CD4-positive, alpha-beta T cell treated with Interleukin-6 at 100 ng/mL for 8 hours (primary cell): ENCODE data around the gene FGF11.
"Not testable (repeated sequence)": the region's sequence is repeated elsewhere in the genome, so short reads cannot be mapped to it uniquely, and the experiment has no call there.

Source experiments
- DNase-seq: peaks from one replicate; pipeline ENCODE4 v3.0.0-alpha.2; 2020; ENCODE audit warnings: mixed read lengths, low spot score

FGF11 gene

DNA sequence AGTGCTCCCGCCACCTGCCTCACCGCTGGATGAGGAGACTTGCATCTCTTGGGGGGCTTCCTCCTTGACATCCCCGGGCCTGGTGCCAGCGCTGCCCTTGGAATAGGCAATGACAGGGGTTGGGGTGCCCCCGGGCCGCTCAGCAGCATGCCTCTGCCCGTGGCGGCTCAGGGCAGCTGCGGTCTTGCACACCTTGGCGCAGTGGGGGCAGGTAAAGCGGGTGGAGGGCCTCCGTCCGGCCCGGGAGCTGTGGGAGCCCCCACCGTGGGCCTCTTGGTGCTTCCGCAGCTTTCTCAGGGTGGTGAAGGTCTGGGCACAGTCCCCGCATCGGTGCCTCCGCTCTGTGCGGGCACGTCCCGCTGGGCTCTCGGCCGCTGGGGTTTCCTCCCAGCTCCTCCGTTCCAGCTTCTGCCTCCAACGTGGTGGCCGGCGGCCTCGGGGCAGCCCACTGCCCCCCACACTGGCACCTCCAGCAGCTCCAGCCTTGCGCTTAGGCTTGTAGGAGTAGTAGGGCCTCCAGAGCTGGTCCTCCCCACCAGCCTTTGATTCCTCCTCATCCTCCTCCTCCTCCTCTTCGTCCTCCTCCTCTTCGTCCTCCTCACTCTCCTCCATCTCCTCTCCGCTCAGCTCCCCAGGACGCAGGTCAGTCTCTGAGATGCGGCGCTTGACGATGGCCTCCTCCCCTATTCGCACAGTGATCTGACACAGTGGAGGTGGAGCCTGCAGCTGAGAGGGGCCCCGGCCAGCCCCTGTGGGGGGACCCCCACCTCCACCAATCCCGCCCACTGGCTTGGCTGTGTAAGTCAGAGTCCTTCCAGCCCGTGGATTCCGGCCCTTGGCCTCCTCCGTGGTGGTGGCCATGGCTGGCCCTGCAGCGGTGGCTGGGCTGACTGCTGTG lies 23.4 kb downstream of the FGF11 start:
- no peak for DNase-seq

DNA sequence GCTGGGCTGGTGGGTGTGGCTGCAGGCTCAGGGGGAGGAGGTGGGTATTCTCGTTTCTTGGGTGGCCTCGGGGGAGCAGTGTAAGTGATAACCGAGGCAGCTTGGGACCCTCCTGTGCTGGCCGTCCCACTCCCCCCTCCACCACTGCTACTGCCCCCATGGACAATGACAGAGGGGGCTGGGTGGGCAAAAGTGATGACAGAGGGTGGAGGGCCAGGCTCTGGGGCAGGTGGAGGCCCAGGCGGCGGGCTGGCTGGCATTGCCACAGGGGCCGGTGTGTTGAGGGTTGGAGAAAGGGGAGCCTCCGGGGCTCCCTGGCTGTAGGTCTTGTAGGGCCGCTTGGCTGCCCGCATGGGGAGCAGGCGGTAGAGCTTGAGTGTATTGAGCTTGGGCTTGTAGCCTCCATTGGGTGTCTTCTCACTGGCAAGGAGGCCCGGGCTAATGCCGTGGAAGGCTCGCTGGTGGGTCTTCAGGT lies 24.1 kb downstream of the FGF11 start:
- no peak for DNase-seq

DNA sequence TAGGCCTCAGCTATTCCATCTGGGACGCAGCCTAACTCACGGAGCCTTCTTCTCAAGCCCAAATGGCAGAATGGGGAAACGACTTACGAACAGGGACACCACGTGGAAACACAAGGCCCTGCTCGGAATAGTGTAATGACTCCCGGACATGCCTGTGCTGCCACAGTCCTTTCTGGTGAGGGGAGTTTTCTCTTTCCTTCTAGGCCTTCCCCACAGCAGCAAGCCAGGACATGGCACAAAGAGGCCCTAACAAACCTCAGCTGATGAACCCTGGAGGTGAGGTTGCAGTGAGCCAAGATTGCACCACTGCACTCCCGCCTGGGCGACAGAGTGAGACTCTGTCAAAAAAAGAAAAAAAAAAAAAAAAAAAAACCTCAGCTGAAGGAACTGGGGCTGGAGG lies 24.8 kb downstream of the FGF11 start:
- no peak for DNase-seq

DNA sequence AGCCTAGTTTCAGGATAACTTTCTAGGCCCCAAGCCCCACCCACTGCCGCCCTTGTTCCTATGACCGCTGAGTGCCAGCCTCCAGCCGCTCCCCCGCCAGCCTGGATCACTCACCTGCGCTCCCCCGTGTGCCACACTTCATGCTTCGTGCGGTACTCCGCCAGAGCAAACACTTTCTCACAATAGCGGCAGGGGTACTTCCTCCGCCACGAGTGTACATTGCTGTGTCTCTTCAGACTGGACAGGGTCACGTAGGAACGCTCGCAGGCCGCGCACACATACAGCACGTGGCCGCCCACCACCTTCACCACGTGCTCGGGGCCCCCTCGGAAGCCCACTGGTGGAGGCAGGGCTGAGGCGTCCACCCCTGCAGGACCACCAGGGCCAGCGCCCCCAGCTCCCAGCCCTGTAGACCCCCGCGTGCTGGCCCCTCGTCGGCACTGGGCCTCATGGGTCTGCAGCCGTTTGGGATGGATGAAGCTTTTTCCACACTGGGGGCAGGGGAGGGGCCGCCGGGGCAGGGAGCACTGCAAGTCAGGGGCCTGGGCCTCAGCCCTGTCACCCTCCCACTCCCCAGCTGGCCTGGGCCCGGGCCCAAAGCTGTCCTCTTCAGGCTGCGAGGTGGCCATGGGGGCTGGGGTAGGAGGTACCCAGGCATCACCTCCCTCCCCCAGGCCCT lies 26.4 kb downstream of the FGF11 start:
- DNase-seq = no peak

DNA sequence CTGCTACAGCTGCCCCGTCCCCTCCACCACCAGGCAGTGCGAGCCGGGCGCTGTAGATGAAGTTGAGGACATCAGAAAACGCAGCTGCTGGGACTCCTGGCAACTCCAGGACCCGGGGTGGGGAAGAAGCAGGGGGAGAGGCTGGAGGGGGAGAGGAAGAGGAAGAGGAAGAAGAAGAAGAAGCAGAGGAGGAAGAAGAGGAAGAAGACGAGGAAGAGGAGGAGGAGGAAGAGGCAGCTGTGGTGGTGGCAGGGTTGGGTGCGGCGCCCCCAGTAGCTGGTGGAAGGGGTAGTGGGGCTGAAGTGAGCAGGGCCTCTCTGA lies 27.0 kb downstream of the FGF11 start:
- DNase-seq = no peak

DNA sequence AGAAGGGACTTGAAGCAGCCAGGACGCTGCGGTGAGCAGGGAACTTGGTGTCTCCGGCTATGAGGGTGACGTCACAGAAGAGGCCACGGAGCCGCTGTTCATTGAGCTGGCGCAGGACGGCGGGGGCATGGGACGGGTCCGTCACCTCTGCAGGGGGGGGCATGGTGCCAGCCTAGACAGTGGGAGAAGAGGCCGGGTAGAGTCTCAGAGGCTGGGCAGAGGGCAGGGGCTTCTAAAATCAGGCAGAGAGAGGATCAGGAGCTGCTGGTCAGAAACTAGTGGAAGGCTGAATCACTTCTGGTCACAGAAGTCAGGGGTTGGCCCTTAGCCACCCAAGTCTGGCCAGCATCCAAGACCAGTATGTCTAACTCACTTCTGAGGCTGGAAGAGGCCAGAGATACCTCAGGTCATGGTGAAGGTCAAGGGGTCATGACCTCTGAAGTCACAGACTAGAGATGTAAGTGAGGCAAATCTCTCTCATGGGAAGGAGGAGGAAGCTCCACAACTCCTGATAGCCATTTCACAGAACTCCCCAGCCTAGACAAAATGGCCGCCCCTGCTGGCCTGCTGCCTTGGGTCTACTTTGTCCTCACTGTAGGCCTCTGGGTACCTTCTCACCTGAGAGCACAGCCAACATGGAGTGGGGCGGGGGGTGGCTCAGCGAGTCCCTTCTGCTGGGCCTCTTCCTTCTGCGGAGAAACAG lies 27.5 kb downstream of the FGF11 start:
- DNase-seq = no peak

DNA sequence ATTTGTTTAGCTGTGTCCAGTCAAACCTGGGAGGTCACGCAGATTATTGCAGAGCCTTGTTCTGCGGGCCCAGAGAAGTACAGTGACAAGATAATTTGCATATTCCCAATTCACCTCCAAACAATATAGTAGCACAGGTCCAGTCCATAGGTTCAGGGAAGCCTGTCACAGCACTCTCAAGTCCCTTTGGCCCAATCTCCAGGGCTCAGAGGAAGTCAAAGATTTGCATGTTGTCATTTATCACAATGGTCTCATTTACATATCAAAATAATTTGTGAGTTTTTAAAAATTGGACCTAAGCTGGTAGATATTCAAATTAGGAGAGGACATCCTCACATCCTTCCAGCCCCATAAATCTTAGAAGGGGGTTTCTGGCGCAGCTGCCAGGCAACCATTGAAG lies 28.2 kb downstream of the FGF11 start:
- DNase-seq = no peak

DNA sequence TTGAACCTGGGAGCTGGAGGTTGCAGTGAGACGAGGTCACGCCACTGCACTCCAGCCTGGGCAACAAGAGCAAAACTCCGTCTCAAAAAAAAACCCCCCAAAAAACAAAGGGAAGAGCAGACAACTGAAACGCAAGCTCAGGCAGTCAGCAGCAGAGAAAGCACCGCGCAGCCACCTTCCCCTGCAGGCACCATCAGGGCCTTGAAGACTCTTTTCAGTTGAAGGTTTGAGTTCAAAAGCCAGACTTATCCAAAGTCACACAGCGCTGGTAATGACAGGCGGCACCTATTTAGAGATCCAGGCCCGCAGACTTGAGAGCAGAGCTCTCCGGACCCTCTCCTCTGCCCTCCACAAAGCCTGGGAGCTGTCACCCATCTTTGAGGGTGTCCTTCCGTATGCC lies 29.0 kb downstream of the FGF11 start:
- no peak for DNase-seq

DNA sequence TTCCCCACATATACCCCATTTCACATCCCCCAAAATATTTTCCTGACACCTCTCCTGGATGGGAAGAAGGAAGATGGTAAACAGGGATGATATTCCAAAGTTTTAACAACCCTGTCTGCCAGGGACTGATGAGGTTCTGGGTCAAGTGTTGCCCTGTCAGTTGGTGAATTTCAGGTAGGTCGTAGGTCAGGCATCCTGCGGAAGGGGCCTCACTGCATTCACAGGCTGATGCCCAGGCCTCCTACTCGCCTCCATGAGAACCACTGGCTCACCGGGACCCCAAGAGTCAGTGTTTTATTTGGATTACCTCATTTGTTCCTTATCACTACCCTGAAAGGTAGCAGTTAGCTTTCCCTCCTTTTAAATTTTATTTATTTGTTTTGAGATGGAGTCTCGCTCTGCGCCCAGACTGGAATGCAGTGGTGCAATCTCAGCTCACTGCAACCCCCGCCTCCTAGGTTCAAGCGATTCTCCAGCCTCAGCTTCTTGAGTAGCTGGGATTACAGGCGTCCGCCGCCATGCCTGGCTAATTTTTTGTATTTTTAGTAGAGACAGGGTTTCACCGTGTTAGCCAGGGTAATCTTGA lies 29.6 kb downstream of the FGF11 start:
- DNase-seq = no peak

DNA sequence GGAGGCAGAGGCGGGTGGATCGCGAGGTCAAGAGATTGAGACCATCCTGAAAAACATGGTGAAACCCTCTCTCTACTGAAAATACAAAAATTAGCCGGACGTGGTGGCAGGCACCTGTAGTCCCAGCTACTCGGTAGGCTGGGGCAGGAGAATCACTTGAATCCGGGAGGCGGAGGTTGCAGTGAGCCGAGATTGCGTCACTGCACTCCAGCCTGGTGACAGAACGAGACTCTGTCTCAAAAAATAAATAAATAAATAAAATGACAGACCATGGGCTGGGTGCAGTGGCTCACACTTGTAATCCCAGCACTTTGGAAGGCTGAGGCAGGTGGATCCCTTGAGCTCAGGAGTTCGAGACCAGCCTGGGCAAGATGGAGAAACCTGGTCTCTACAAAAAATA lies 30.5 kb downstream of the FGF11 start:
- not testable (repeated sequence) for DNase-seq

DNA sequence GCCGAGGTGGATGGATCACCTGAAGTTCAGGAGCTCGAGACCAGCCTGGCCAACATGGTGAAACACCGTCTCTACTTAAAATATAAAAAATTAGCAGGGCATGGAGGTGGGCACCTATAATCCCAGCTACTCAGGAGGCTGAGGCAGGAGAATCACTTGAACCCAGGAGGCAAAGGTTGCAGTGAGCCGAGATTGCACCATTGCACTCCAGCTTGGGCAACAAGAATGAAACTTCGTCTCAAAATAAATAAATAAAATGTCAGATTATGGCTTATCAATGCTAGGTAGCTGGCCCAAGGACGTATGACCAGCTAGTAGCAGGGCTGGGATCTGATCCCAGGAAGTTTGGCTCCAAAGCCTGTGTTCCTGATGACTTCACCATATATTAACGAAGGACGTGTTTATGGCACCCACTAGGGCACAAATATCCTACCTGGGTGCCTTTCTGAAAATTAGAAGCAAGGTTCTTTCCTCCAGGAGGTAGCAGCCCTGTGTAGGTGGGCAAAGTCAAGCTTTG lies 31.2 kb downstream of the FGF11 start:
- DNase-seq = not testable (repeated sequence)

DNA sequence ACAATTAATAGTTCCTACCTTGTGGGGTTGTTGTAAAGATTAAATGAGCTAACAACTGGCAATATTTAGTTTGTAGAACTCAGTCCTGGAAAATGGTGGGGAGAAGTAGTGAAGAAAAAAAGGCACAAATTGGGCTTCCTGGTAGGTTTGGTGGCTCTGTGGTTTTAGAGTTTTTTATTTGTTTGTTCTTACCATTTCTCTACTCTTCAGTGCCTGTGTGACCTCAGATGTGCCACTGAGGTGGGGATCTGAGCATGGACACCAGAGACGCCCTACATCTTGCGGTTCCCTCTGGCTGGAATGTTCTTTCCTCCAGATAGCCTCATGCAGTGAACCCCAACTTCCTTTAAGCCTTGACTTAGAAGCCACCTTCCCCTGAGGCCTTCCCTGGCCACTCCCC lies 32.4 kb downstream of the FGF11 start:
- DNase-seq = no peak

DNA sequence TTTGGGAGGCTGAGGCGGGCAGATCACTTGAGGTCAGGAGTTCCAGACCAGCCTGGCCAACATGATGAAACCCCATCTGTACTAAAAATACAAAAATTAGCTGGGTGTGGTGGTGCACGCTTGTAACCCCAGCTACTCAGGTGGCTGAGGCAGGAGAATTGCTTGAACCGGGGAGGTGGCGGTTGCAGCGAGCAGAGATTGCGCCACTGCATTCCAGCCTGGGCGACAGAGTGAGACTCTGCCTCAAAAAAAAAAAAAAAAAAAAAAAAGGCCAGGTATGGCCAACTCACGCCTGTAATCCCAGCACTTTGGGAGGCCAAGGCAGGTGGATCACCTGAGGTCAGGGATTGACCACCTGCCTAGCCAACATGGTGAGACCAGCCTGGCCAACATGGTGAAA lies 35.5 kb downstream of the FGF11 start:
- DNase-seq = not testable (repeated sequence)

DNA sequence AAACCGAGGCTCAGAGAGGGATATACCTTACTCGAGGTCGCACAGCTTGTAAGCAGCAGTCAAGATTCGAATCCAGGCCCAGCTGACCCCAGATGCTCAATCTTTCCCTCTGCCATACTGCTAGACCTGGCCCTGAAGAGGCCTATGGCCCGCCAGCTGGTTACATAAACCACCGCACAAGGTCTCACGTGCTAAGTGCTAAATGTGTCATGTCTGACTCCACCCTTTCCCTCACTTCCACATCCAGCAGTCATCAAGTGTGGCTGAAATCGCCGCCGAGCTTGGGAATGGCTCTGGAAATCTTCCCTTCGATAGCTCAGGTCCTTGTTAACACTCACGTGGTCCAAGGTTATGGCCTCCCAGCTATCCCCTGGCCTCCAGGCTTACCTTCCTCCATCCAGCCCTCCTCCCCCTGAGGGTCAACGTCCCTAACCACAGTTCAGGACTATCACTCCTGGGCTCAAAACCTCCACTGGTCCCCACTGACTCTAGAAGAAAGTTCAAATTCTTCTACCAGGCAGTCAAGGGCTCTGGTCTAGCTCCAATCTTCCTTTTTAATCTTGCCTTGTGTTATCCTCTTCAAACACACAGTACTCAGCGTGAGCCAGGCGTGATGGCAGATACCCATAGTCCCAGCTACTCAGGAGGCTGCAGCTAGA lies 36.6 kb downstream of the FGF11 start:
- DNase-seq = no peak

DNA sequence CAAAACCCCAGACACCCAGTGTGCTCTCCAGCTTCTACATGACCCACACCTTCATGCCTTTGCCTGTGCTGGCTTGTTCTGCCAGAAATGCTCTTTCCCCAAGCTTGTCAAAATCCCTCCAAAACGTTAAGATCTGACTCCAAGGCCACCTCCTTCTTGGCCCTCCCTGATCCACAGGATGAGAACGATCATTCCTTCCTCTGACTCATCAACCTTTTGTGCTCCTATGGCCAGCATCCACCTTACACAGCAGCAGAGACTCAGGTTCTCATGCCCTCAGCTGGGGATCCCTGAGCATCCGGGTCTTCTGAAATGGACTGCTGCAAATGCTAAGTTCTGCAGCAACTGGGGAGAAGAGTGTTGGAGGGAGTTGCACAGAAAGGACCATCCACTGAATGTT lies 37.2 kb downstream of the FGF11 start:
- DNase-seq = no peak

DNA sequence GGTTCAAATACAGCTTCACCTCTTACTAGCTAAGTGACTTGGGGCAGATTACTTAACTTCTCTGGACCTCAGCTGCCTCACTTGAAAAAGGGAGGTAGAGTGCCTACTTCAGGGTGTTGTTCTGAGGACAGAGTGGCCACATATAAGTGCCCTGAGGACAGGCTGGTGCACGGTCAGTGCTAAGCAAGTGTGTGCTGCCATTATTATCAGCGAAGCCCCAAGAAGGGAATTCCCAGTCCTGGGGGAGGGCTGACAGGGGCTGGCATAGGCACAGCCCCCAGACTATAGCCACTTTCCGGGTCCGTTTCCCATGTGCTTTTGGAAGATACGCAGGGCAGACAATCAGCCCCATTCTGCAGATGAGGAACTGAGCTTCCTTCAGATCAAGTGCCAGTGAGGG lies 37.6 kb downstream of the FGF11 start:
- DNase-seq = no peak

DNA sequence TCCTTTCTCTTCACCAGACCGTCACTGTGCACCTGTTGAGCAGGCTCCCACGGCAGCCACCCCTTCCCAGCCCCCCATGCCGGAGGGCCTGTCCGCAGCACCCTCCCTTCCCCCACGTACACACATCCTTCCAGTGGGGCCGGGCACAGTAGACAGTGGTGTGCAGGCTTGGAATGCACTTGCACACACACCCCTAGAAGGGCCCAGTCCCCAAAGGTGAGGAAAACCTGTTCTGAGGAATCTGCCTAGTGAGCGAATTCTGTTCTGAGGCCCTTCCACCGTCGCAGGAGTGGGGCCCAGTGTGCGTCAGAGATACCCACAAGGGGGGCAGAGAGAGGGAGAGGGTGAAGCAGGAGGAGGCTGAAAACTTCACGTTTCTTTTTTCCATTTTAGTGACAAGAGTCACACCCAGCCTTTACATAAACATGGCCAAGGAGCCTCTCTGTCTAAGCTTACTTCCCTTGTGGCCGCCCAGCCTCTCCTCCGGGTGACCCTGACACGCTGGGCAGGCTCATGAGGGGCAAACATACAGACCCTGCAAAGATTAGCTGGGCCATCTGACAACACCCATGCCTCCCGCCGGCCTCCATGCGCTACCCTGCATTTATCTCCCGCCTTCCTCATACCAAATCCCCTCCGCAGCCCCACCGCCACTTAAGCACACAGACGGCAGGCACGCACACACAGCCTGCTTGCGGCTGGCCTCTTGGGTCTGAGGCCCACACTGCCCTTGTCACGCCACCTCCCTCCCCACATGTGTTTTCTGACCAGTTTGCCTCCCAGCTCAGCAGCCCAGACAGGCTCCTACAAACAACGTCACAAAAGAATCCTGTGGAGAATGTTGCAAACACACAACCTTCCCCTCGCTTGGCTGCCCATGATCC lies 38.3 kb downstream of the FGF11 start:
- DNase-seq = no peak

DNA sequence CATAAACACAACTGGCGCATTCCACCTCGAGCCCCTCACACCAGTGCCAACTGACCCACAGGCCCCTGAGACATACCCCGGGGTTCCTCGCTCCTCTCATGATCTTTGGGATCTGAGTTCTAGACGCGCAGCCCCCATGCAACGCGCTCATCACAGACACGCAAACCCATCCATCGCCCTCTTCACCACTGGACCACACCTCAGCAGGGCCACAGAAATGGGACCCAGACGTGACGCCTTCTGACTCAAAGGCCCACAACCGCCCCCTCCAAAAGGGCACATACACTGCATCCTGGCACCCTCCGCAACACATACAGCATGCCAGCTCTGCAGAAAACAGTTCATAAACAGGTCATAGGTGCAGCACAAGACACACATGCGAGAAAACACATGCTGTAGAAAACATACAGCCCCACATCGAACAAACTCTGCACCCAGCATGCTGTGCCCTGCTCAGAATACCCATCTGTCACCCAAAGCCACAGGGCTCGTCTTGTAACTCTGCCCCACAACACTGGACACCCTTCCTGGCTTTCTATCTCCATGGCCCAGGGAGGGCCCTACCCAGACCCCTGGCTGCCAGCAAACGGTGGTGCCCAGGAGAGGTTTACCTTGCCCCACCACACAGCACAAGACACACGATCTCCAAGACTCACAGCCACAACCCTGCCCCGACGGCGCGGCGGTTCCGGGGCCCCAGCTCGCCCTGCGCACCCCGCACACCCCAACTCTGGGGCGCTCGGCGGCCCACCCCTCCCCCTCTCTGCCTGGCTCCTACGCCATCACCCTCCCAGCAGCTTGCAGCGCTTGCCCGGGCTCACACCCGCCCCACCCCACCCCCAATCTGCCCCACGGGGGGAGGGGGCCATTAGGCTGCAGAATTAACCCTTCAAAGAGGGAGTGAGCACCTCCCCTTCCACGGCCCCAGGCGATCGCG lies 39.2 kb downstream of the FGF11 start:
- DNase-seq = peak; percentile 62

DNA sequence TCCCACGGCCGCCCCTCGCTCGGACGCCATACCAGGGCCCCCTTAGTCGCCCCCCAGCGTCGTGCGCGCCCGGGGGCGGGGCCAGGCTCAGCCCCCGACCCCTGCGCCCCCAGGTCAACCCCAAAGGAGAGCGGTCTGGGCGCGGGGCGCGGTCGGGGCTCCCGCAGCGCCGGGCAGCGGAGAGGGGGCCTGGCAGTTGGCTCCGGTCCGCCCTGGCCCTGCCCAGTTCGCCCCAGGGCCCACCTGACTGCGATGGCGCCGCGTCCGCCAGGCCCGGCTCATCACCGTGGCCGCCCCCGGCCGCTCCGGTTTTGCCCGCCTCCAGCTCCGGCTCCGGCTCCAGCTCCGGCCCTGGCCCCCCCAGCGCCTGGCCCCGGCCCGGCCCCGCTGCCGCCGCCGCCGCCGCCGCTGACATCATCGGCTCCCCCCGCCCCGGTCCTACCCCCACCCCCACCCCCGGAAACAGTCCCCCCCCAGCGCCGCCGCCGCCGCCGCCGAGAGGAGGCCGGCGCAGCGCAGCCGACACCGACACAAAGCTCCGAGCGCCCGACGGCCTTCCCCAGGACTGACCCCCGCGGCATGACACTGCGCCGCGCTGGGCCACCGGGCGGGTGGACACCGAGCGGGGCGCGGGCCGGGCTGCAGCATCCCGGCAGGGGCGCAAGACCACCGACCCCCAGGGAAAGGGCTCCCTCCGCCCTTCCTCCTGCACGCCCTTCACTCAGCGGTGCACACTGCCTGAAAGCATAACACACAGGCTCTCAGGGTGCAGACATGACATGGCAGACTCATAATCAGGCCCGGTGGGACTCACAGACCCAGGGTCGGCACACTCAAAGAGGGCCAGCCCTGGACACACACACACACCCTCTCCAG lies 40.1 kb downstream of the FGF11 start, which contains the start of gene ZBTB4:
ZBTB4 (minus strand) TSS at position 419 of the 876 bp plus-strand sequence. CDS start 12,830 bp downstream, outside the sequence.
- peak; percentile 62 for DNase-seq
